GM12874 (cell line): ENCODE data around the gene ZNF738.

ENCODE experiments used
- TF ChIP-seq, protein P1 (sequence below): IDR thresholded peaks from 2 replicates; pipeline ENCODE4 v1.5.1; 2011; ENCODE audit warnings: low read depth, mild to moderate bottlenecking, control low read depth, low read length, moderate library complexity; ENCODE audit not compliant: insufficient read depth

The ZNF738 gene

DNA sequence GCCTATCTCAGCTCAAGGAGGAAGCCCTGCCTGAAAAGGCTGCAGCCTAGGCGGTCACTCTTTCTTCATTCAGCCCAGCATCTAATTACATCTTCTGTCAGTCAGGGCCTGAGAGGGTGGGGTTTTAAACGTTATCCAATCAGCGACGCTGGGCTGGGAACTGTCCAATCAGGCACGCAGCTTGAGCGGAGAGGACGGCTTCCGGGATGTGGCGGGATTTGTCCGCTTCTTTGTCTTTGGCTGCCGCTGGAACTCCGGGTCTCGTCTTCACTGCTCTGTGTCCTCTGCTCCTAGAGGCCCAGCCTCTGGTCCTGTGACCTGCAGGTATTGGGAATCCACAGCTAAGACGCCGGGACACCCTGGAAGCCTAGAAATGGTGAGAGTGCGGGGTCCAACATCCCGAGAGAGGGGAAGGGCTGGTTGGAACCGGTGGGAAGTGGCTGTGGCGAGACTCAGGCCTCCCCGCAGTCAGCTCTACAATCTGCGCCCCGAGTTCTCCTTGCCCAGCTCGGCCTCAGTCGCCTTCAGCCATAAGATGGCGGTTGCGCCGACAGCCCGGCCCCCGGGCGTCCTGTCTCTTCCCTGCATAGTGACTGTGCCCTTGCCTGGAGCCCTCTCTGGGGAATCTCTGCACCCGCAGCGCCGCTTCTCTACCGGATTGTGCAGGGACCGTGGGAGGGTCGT is at the start of gene ZNF738:
TSS of gene ZNF738 (plus strand) at position 233 of the 684 bp plus-strand sequence. CDS start at position 374, 141 bp downstream.
- TF ChIP-seq, protein P1, sequence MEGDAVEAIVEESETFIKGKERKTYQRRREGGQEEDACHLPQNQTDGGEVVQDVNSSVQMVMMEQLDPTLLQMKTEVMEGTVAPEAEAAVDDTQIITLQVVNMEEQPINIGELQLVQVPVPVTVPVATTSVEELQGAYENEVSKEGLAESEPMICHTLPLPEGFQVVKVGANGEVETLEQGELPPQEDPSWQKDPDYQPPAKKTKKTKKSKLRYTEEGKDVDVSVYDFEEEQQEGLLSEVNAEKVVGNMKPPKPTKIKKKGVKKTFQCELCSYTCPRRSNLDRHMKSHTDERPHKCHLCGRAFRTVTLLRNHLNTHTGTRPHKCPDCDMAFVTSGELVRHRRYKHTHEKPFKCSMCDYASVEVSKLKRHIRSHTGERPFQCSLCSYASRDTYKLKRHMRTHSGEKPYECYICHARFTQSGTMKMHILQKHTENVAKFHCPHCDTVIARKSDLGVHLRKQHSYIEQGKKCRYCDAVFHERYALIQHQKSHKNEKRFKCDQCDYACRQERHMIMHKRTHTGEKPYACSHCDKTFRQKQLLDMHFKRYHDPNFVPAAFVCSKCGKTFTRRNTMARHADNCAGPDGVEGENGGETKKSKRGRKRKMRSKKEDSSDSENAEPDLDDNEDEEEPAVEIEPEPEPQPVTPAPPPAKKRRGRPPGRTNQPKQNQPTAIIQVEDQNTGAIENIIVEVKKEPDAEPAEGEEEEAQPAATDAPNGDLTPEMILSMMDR, result no peak

DNA sequence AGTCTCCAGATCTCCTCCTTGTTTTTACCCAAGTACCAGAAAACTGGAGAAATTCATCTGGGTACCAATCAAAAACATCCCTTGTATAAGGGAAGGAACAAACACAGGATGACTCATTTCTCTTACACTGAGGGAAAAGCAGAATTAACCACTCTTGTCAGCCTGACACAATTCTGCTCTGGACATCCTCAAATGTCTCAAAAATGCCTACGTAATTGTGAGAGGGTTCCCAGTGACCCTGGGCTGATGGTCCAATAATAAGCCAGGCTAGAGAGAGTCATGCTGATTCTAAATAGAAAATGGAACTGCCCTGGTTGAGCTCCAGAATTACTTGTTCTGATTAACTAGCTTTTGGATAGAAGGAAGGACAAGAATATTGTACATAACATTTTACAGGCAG is 44.1 kb upstream of the ZNF738 start:
- TF ChIP-seq, protein P1, result no peak

DNA sequence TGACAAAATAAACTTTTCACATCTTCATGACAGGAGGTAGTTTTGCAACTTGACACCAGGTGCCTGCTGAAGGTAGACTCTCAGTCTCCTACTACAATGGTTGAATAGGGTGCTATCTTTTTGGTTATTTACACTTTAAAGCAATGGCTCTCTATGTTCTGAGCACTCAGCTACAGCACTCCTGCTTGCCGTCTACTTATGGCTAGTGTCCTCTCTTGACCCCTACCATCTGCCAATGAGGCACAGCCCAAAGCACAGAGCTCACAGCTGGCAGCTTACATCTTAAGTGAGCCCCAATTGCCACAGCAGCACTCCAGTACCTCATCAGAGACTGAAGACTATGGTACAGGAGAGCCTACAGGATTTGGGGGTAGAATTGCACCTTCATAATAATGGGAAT is 41.0 kb upstream of the ZNF738 start:
- TF ChIP-seq, protein P1, result no peak

DNA sequence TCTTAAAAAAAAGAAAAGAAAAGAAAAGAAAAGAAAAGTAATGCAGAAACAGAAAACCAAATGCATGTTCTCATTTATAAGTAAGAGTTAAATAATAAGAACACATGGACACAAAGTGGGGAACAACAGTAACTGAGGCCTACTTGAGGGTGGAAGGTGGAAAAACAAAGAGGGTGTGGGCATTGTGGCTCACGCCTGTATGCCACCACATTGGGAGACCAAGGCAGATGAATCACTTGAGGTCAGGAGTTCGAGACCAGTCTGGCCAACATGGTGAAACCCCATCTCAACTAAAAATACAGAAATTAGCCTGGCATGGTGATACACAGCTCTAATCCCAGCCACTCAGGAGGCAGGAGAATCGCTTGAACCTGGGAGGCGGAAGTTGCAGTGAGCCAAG is 37.7 kb upstream of the ZNF738 start:
- TF ChIP-seq, protein P1, result no peak

DNA sequence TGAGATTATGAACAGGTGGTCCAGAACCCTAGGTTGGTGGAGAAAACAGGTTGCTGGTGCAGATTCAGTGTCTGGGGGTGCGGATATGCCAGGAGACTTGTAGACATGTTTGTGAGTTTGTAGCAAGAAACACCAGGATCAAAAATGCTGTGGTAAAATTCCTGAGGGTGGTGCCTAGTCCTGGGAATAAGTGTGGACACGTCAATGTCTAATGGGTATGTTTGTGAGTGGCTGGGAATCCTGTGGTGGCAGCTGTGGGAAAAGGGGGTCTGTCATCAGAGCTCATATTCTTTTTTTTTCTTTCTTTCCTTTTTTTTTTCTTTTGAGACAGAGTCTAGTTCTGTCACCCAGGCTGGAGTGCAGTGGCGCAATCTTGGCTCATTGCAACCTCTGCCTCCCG is 36.8 kb upstream of the ZNF738 start:
- TF ChIP-seq, protein P1, result no peak

DNA sequence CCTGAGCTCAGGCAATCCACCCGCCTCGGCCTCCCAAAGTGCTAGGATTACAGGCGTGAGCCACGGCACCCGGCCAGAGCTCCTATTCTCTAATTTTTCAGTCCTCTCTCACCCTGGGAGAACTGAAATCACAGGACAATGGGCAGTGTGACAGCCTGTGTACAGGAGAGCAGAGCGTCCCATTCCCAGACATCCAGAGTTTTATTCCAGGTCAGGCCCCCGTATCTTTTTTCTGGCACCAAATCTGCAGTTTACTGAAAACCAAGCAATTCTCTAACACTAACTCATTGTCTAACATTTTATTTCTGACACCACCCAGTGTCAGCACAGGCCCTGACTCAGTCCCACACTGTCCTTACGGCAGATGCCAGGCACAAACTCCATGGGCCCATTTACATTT is 36.3 kb upstream of the ZNF738 start:
- TF ChIP-seq, protein P1, result no peak

DNA sequence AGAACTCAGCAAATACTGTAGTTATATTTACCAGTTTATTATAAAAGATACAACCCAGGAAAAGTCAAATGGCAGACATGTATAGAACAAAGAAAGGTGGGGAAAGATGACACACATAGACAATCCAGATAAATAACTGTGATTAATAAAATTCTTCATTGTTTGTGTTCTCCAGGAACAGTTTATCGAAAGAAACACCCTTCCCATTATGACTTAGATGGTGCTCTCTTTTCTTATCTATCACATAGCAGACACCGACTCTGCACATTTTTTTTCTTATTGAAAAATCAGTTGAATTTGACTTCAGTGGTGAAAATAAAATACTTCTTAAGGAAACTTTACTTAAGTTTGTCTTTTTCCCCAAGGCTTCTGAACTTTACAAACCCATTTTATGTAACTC is 35.8 kb upstream of the ZNF738 start:
- TF ChIP-seq, protein P1, result no peak
